Subcutaneous adipose tissue (tissue), 4 donors: ENCODE measurements around the gene NFATC3. TPM values are rescaled to one million over a fixed set of nuclear protein-coding genes. Genes with fewer than 3 reads are reported as not detected.

Source experiments
- CTCF ChIP-seq: fragments of 450-650 bp; IDR thresholded peaks from one replicate; pipeline ENCODE4 v1.5.1; 2016; ENCODE audit warnings: low read depth, mild to moderate bottlenecking, control low read depth, antibody characterized with exemption, moderate library complexity
- total RNA-seq, 4 donors: library from RNA; depleted of rRNA; stranded (reverse); fragments of >200 nt; gene quantifications; one replicate each; pipeline ENCODE4 v1.1.0, GENCODE V29; 2016

Gene NFATC3
- total RNA-seq, 4 donors from 2014 or later, result 39.9 to 47.6 (median 45.5) TPM

GRCh38 chr16:68194251-68194650 lies 109.1 kb downstream of the NFATC3 start:
- TF ChIP-seq CTCF, result no peak

- no peak for TF ChIP-seq CTCF
Measured at GRCh38 chr16:68197250-68197649, 112.1 kb downstream of the NFATC3 start.

GRCh38 chr16:68200088-68200783 lies 115.1 kb downstream of the NFATC3 start:
- TF ChIP-seq CTCF, result no peak

- no peak for TF ChIP-seq CTCF
Measured at GRCh38 chr16:68202091-68202519, 116.9 kb downstream of the NFATC3 start.

- no peak for TF ChIP-seq CTCF
Measured at GRCh38 chr16:68206245-68206644, 121.1 kb downstream of the NFATC3 start.

- TF ChIP-seq CTCF, result no peak
Measured at GRCh38 chr16:68214726-68215125, 129.6 kb downstream of the NFATC3 start.

- TF ChIP-seq CTCF, result no peak
Measured at GRCh38 chr16:68215302-68215701, 130.1 kb downstream of the NFATC3 start.
